GM18909 (cell line): ENCODE results near the gene KDM4C.
A peak's percentile ranks its signal among the peaks of the same experiment; 100 is the strongest.
"Not testable (repeated sequence)": the region's sequence is repeated elsewhere in the genome, so short reads cannot be mapped to it uniquely, and the experiment has no call there.

ENCODE experiments used
- ATAC-seq: cut with Tn5 transposase; IDR thresholded peaks from one replicate; pipeline ENCODE4 v1.9.1; 2021; ENCODE audit warnings: mild to moderate bottlenecking; ENCODE audit not compliant: unreplicated experiment, poor library complexity

The KDM4C gene

GRCh38 chr9:6794936-6795335 lies 37.2 kb downstream of the KDM4C start:
- no peak for ATAC-seq

DNA sequence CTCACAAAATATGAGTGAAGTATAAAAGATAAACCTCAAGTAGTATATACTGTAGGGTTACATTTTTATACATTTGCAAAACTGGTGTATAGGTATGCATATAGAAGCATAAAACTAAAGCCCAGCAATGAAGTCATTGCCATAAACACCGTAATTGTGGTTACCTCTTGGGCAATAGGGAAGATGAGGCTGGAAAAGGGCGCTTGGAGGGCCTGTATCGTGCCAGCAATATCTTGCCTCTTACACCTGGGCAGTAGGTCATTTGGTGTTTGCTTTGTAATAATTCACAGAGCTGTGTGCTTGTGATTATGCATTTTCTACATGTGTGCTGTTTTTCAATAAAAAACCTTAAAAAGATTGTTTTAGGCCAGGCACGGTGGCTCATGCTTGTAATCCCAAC lies 45.2 kb downstream of the KDM4C start:
- ATAC-seq = no peak

GRCh38 chr9:6805532-6805931 lies 47.8 kb downstream of the KDM4C start:
- no peak for ATAC-seq

DNA sequence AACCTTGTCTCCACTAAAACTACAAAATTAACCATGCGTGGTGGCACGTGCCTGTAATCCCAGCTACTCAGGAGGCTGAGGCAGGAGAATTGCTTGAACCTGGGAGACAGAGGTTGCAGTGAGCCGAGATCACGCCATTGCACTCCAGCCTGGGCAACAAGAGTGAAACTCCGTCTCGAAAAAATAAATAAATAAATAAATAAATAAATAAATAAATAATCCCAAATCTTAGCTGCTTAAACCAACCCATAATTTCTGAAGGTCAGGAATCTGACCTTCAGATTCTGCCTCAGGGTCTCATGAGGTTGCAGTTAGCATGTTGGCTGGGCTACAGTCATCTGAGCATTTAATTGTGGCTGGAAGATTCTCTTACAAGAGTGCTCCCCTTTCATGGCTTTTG lies 48.5 kb downstream of the KDM4C start:
- ATAC-seq = not testable (repeated sequence)

DNA sequence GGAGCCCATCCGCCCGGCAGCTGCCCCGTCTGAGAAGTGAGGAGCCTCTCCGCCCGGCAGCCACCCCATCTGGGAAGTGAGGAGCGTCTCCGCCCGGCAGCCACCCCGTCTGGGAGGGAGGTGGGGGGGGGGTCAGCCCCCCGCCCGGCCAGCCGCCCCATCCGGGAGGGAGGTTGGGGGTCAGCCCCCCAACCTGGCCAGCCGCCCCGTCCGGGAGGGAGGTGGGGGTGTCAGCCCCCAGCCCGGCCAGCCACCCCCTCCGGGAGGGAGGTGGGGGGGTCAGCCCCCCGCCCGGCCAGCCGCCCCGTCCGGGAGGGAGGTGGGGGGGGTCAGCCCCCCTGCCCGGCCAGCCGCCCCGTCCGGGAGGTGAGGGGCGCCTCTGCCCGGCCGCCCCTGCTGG lies 49.9 kb downstream of the KDM4C start:
- ATAC-seq = not testable (repeated sequence)

GRCh38 chr9:6811436-6811835 lies 53.7 kb downstream of the KDM4C start:
- no peak for ATAC-seq

GRCh38 chr9:6816581-6816980 lies 58.8 kb downstream of the KDM4C start:
- no peak for ATAC-seq

DNA sequence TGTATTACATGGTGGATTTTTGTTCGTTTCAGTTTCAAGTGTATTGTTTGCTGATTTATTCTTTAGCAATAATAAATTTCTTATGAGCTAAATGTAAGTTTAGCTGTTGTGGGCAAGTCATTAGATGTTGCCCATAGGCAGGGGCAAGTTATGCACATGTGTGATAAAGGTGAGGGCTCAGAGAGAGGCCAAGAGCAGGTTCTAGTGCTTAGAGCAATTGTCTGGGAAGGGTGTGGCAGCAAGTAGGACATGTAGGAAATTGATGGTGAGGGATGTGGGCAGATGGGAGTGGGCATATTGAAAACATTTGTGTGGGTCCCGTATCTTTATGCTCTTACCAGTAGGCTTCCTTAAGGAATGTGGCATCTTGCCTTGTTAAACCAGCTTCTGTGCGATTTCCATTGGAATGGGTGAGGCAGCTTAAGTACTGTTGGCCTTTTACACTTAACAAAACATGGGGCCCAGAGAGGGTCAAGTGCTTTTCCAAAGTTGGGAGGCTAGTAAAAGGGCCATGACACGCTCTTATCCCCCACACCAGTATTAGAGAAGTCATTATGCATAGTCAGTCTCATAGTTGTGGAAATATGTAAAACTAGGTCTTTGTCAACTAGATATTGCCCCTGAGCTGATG lies 60.6 kb downstream of the KDM4C start:
- no peak for ATAC-seq

DNA sequence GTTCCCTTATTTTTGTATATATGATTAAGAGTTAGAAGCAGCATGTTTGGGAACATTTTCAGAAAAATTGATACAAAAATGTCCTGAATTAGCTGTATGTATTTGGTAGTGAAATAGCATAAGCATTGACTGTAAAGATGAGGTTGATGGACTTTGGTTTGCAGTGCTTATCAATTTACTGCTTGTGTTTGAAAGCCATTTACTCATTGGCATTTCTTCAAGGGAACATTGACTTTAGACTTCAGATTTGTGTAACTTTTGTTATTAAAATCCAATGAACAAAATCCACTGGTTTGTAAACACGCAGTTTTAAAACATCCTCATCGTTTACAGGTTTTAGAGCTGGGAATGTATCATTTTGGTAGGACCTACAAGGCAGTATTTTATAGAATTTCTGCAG lies 61.3 kb downstream of the KDM4C start:
- ATAC-seq = no peak

GRCh38 chr9:6819529-6819928 lies 61.8 kb downstream of the KDM4C start:
- no peak for ATAC-seq

GRCh38 chr9:6822696-6823095 lies 64.9 kb downstream of the KDM4C start:
- ATAC-seq = no peak

GRCh38 chr9:6827439-6828145 lies 69.8 kb downstream of the KDM4C start:
- peak; percentile 58 for ATAC-seq

GRCh38 chr9:6829027-6829426 lies 71.3 kb downstream of the KDM4C start:
- no peak for ATAC-seq

DNA sequence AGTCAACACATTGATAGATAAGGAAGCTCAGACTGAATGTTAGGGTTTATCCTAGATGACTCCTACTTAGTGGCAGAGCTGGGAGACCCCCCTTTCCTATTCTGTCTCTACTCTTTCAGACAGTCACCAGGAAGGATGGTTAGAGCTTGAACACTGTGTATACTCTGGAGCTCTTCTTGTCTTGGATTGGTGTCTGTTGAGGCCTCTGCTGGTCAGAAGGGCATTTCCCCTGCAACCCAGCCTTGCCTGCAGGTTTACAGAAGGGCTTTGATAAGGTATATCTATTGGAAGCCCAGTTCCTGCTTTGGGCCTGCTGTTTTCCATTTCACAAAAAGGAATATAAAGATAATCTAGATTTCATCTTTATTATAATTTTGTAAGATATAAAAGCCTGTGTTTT lies 71.8 kb downstream of the KDM4C start:
- ATAC-seq = no peak

DNA sequence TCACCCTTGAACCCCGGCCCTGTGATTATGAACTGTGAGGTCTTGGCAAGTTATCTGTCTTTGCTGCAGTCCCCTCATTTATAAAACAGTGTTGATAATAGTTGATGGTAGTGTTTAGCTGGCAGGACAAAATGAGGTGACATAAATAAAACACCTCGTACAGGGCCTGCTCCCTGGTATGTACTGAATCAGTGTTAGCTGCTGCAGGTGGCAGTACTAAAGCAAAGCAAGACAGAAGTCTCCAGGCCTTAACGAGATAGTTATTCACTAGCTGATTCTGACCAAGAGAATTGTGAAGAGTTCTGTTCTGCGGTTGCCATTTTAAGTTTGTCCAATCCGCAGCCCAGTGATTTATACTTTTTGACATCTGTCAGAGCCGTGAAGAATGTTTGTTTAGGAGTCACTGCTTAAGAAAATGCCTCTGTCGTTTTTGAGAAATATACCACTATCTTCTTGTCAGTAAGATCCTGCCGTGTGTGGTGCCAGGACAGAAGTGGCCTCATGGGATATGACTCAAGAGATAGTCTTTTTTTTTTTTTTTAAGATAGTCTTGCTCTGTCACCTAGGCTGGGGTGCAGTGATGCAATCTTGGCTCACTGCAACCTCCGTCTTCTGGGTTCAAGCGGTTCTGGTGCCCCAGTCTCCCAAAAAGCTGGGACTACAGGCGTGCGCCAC lies 75.9 kb downstream of the KDM4C start:
- ATAC-seq = no peak

DNA sequence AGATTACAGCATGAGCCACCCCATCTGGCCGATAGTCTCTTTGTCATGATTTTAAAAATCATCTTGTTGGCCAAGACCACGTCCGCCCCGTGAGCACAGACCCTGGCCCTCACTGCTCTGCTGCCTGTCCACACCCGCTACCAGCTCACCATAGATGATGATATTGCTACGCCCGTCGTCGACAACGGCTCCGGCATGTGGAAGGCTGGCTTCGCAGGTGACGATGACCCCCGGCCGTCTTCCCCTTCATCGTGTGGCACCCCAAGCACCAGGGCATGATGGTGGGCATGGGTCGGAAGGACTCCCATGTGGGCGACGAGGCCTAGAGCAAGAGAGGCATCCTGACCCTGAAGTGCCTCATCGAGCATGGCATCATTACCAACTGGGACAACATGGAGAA lies 76.5 kb downstream of the KDM4C start:
- no peak for ATAC-seq

GRCh38 chr9:6838158-6838557 lies 80.4 kb downstream of the KDM4C start:
- no peak for ATAC-seq

DNA sequence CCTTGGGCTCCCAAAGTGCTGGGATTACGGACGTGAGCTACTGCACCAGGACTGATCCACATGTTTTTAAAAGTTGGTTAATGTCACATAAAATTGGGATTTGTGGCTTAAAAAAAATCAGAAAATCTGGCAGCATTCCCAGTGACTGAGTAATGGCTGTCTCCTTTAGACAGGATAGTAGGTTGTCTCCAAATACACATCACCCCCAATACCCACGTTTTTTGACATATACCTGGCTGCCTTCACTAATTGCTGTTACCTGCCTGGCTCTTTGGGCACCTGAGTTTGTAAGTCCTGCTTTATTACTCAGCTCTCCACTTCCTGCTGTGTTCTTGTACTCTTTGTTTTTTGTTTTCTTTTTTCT lies 84.8 kb downstream of the KDM4C start:
- ATAC-seq = no peak

DNA sequence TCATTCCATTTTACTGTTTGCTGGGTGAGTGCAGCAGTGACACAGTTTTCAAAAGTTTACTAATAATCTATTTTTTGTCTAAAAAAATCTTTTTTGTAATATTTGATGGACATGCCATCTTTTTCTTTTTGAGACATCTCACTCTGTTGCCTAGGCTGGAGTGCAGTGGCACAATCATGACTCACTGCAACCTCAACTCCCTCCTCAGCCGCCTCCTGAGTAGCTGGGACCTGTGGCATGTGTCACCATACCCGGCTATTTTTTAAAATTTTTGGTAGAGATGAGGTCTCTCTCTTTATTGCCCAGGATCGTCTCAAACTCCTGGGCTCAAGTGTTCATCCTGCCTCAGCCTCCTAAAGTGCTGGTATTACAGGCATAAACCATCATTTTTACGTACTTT lies 86.0 kb downstream of the KDM4C start:
- ATAC-seq = no peak

- no peak for ATAC-seq
Measured at GRCh38 chr9:6844267-6844666, 86.5 kb downstream of the KDM4C start.

DNA sequence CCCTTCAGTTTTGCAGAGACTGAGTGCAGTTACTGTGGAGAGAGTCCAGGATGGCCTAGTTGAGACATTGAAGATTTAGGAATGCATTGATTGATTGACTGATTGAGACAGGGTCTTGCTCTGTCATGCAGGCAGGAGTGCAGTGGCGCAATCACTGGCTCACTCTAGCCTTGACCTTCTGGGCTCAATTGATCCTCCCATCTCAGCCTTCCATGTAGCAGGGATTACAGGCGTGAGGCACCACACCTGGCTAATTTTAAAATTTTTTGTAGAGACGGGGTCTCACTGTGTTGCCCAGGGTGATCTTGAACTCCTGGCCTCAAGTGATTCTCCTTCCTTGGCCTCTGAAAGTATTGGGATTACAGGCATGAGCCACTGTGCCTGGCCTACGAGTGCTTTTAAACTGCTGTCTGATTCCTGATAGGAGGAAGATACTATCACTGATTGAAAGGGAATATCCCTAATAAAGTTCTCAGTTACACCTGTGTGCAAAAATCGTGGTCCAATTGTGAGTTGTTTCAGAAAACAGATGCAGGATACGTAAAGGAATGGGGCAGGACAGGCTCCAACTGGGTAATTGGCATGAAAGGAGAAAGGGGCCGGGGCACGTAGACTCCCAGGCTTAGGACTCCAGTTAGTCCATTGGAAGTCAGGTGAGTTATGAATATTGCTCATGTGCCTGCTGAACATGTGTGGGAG lies 87.5 kb downstream of the KDM4C start:
- no peak for ATAC-seq
